Esophagus squamous epithelium (tissue), 5 donors: ENCODE results near the gene C12orf50. TPM values are rescaled to one million over a fixed set of nuclear protein-coding genes. Genes with fewer than 3 reads are reported as not detected.

Source experiments
- DNase-seq: peaks from one replicate; lab custom pipeline; 2025; lab: John Stamatoyannopoulos, UW
- H3K27ac ChIP-seq, 4 donors: fragments of 200-600 bp; sonication (generic); one replicate each; pipeline ENCODE4 v1.5.1; 2016 to 2019; ENCODE audit warnings: mild to moderate bottlenecking in 1 of 4
- H3K27me3 ChIP-seq, 4 donors: fragments of 200-600 bp; sonication (generic); 1 replicate in 3 of 4; 2 replicates in 1 of 4; pipeline versions ENCODE4 v1.5.1 to v1.6.0; 2017 to 2021; ENCODE audit warnings: antibody characterized with exemption in 1 of 4
- H3K36me3 ChIP-seq, 3 donors: fragments of 200-600 bp; sonication (generic); one replicate each; pipeline ENCODE4 v1.5.1; 2016 to 2019
- H3K4me1 ChIP-seq, 3 donors: fragments of 200-600 bp; sonication (generic); one replicate each; pipeline ENCODE4 v1.5.1; 2017 to 2019
- H3K4me3 ChIP-seq, 4 donors: fragments of 200-600 bp; sonication (generic); 1 replicate in 3 of 4; 2 replicates in 1 of 4; pipeline ENCODE4 v1.5.1; 2016 to 2019; ENCODE audit warnings: mild to moderate bottlenecking in 2 of 4, moderate library complexity in 1 of 4
- H3K9me3 ChIP-seq, 3 donors: fragments of 200-600 bp; sonication (generic); one replicate each; pipeline ENCODE4 v1.5.1; 2016 to 2019
- CTCF ChIP-seq, 6 experiments: fragments of 450-650 bp in 4 of 6; fragments of 200-600 bp in 2 of 6; sonication (generic) in 2 of 6; IDR thresholded peaks; one replicate each; pipeline ENCODE4 v1.5.1; 2016 to 2019; ENCODE audit warnings: antibody characterized with exemption in 6 of 6, mild to moderate bottlenecking in 4 of 6, moderate library complexity in 4 of 6
- POLR2A ChIP-seq, 4 donors: fragments of 450-650 bp; IDR thresholded peaks; one replicate each; pipeline ENCODE4 v1.6.1; 2017; ENCODE audit warnings: antibody characterized with exemption in 4 of 4, mild to moderate bottlenecking in 4 of 4, moderate library complexity in 3 of 4
- WGBS, 2 donors: methylation state at CpG; one replicate each; pipeline ENCODE4 v1.1.5; 2018; 5-methylcytosine and 5-hydroxymethylcytosine counted together
- intact Hi-C: fragments of 100-400 bp; cut with DNase I; formaldehyde crosslinking; loops from one replicate; pipeline ENCODE4 v1.15.0; 2022
- small RNA-seq, 4 donors: library from RNA; depleted of rRNA; stranded (forward); fragments of <200 nt; gene quantifications; one replicate each; pipeline ENCODE3, GENCODE V24; 2016
- total RNA-seq, 4 donors: library from RNA; depleted of rRNA; stranded (reverse); fragments of >200 nt; gene quantifications; one replicate each; pipeline ENCODE4 v1.1.0, GENCODE V29; 2016
- donor health status: DM: yes; HTN: yes; CAD: no.

The C12orf50 gene
- total RNA-seq, 4 donors from 2014 or later: not detected

- Histone ChIP-seq H3K36me3 (no peaks in the 10 kb centered on the region), H3K4me3 (no peak overlapping the region), H3K27ac (no peak overlapping the region), H3K9me3 (no peaks in the 10 kb centered on the region), H3K27me3 (no peaks in the 10 kb centered on the region), H3K4me1 (no peaks in the 10 kb centered on the region)
- no peak for TF ChIP-seq CTCF (IDR thresholded peaks at IDR 0.05)
- TF ChIP-seq POLR2A (IDR thresholded peaks at IDR 0.05): no peak
- intact Hi-C loops: no loop called here
- no peak for DNase-seq
These were observed 95.2 kb downstream of the C12orf50 start for GRCh38 chr12:87933991-87934390.

DNA sequence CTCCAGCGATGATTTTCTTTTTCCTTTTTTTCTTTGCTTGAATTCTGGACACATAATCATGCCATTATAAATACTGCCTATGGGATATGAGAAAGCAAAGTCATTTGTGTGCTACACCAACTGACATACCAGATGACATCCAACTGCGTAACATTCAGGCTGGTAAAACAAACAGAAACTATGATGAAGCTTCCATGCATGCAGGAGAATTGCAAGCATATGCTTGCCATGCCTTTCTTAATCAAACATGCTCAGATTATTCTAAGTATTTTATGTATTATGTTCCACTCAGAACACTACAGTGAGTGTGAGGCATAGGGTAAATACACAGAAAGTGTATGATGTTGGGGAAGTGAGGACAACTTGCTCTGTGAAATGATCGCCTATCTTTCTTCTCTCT, 97.4 kb downstream of the C12orf50 start:
- 39 to 46% methylated on average over 3 of the region's 3 CpGs for WGBS, 2 donors
- Histone ChIP-seq H3K4me1 (no peaks in the 10 kb centered on the region), H3K36me3 (no peaks in the 10 kb centered on the region), H3K4me3 (no peak overlapping the region), H3K27me3 (no peaks in the 10 kb centered on the region), H3K9me3 (no peaks in the 10 kb centered on the region), H3K27ac (no peak overlapping the region)
- intact Hi-C loops: no loop called here
- no peak for TF ChIP-seq CTCF (IDR thresholded peaks at IDR 0.05)
- no peak for TF ChIP-seq POLR2A (IDR thresholded peaks at IDR 0.05)
- no peak for DNase-seq

GRCh38 chr12:87930627-87931026, 98.6 kb downstream of the C12orf50 start:
- Histone ChIP-seq H3K4me3 (no peak overlapping the region), H3K27me3 (no peaks in the 10 kb centered on the region), H3K36me3 (no peaks in the 10 kb centered on the region), H3K4me1 (no peaks in the 10 kb centered on the region), H3K27ac (no peak overlapping the region), H3K9me3 (no peaks in the 10 kb centered on the region)
- DNase-seq: no peak
- intact Hi-C loops: no loop called here
- TF ChIP-seq POLR2A (IDR thresholded peaks at IDR 0.05) (no peak), CTCF (IDR thresholded peaks at IDR 0.05) (no peak)
- 66 to 74% methylated on average over 1 of the region's 1 CpG for WGBS, 2 donors

Small RNAs within 50 kb of the gene (small RNA-seq; reads per million reads assigned to genes)
- gene RNA5SP364: 0 reads per million in 4 donors

Other genes starting within 250 kb of the C12orf50 start
- 10 to 100 TPM in 1 of 4 donors, 1 to 10 TPM in 2, under 1 TPM in 1; 0.72 to 15.8 (median 4.3) TPM for gene CEP290, start 112.7 kb upstream of the C12orf50 start, total RNA-seq
- 10 to 100 TPM; 23.3 to 60.9 (median 32.8) TPM for gene TMTC3, start 112.9 kb upstream of the C12orf50 start, total RNA-seq